Suppressor macrophage (primary cell): ENCODE measurements around the gene APMAP.
"Not testable (repeated sequence)": the region's sequence is repeated elsewhere in the genome, so short reads cannot be mapped to it uniquely, and the experiment has no call there.

ENCODE experiments used
- DNase-seq, 4 experiments: peaks; one replicate each; pipeline ENCODE4 v3.0.0-alpha.2; 2020 to 2022

The APMAP gene

GRCh38 chr20:24951536-24952083 is 40.9 kb downstream of the APMAP start:
- no peak for DNase-seq

- no peak for DNase-seq
These were observed 41.6 kb downstream of the APMAP start for GRCh38 chr20:24950836-24951525.

GRCh38 chr20:24950128-24950835 is 42.3 kb downstream of the APMAP start:
- DNase-seq, result no peak

- DNase-seq, result peak in 1 of 4 experiments; percentile 33
These were observed 42.8 kb downstream of the APMAP start for GRCh38 chr20:24949756-24950127.

GRCh38 chr20:24948939-24949679 is 43.4 kb downstream of the APMAP start, which contains the start of gene CST7:
Gene CST7, plus strand, starts transcription at chr20:24949269. Its CDS starts 237 bp downstream, at chr20:24949506.
- peak; percentile 79 to 90 (median 84) for DNase-seq

GRCh38 chr20:24948396-24948938 is 44.1 kb downstream of the APMAP start:
- not testable (repeated sequence) for DNase-seq

- not testable (repeated sequence) for DNase-seq
These were observed 46.2 kb downstream of the APMAP start for GRCh38 chr20:24946376-24946775.

- no peak for DNase-seq
These were observed 48.8 kb downstream of the APMAP start for GRCh38 chr20:24943731-24944130.

- DNase-seq, result no peak
These were observed 49.4 kb downstream of the APMAP start for GRCh38 chr20:24943196-24943595.

GRCh38 chr20:24942679-24943078 is 49.9 kb downstream of the APMAP start:
- no peak for DNase-seq

GRCh38 chr20:24939036-24939435 is 53.5 kb downstream of the APMAP start:
- DNase-seq, result no peak

GRCh38 chr20:24938498-24938897 is 54.1 kb downstream of the APMAP start:
- no peak for DNase-seq

GRCh38 chr20:24937579-24937978 is 55.0 kb downstream of the APMAP start:
- no peak for DNase-seq

GRCh38 chr20:24936526-24937407 is 55.8 kb downstream of the APMAP start:
- DNase-seq, result no peak

GRCh38 chr20:24935766-24936525 is 56.6 kb downstream of the APMAP start:
- DNase-seq, result peak; percentile 23 to 60 (median 57)

- no peak for DNase-seq
These were observed 57.4 kb downstream of the APMAP start for GRCh38 chr20:24935140-24935539.

- no peak for DNase-seq
These were observed 57.8 kb downstream of the APMAP start for GRCh38 chr20:24934716-24935115.

GRCh38 chr20:24934101-24934661 is 58.4 kb downstream of the APMAP start:
- no peak for DNase-seq

GRCh38 chr20:24933266-24933908 is 59.2 kb downstream of the APMAP start:
- no peak for DNase-seq

- DNase-seq, result peak in 3 of 4 experiments; percentile 43 to 58 (median 51)
These were observed 60.7 kb downstream of the APMAP start for GRCh38 chr20:24931893-24932292.
